HEK293 (cell line): Measurements from ENCODE around the gene GON7.

Source experiments
- CTCF ChIA-PET: fragments of 350-600 bp; formaldehyde crosslinking; extraction: SDS; loops from one replicate; lab custom pipeline; 2021; ENCODE audit warnings: antibody characterized with exemption; lab: Yijun Ruan, JAX
- POLR2A ChIA-PET: fragments of 300-600 bp; formaldehyde crosslinking; extraction: SDS; loops from one replicate; lab custom pipeline; 2020; ENCODE audit warnings: antibody characterized with exemption, inconsistent platforms; lab: Yijun Ruan, JAX
- H3K27ac ChIP-seq: fragments of 200-500 bp; sonication (Bioruptor generic); 2 replicates; pipeline ENCODE4 v1.5.1; 2014; ENCODE audit warnings: low read depth, low read length, control low read depth, inconsistent platforms; ENCODE audit errors: extremely low read depth
- H3K36me3 ChIP-seq, 2 experiments: fragments of 200-500 bp in 1 of 2; sonication (Bioruptor generic) in 1 of 2; 1 replicate in 1 of 2; 2 replicates in 1 of 2; pipeline ENCODE4 v1.5.1; 2014 to 2017; ENCODE audit warnings: inconsistent platforms in 2 of 2, low read length in 2 of 2; ENCODE audit not compliant: control insufficient read depth in 2 of 2, insufficient read depth in 1 of 2
- H3K4me1 ChIP-seq: fragments of 200-500 bp; sonication (Bioruptor generic); 2 replicates; pipeline ENCODE4 v1.5.1; 2014; ENCODE audit warnings: mild to moderate bottlenecking, low read length, inconsistent platforms; ENCODE audit not compliant: control insufficient read depth, insufficient read depth
- H3K4me3 ChIP-seq: 2 replicates; pipeline ENCODE4 v1.5.1; 2011; ENCODE audit warnings: low read depth, mild to moderate bottlenecking, control low read depth, low read length, moderate library complexity
- H3K9me3 ChIP-seq: fragments of 200-500 bp; sonication (Bioruptor generic); 2 replicates; pipeline ENCODE4 v1.5.1; 2014; ENCODE audit warnings: low read depth, low read length, inconsistent platforms; ENCODE audit not compliant: control insufficient read depth, insufficient read depth
- KLF7 ChIP-seq: fragments of 450-650 bp; formaldehyde crosslinking; IDR thresholded peaks from 2 replicates; pipeline ENCODE4 v1.5.1; 2016; ENCODE audit warnings: missing biosample characterization, missing genetic modification characterization, borderline replicate concordance
- MYNN ChIP-seq: fragments of 450-650 bp; formaldehyde crosslinking; IDR thresholded peaks from 2 replicates; pipeline ENCODE4 v1.5.1; 2016; ENCODE audit warnings: missing biosample characterization, missing genetic modification characterization, borderline replicate concordance
- TCF7L2 ChIP-seq: IDR thresholded peaks from 2 replicates; pipeline ENCODE4 v1.6.1; 2011; ENCODE audit warnings: low read depth, mild to moderate bottlenecking, inconsistent platforms, low read length, moderate library complexity, borderline replicate concordance
- ZNF112 ChIP-seq: fragments of 450-650 bp; formaldehyde crosslinking; IDR thresholded peaks from 2 replicates; pipeline ENCODE4 v1.5.0; 2017; ENCODE audit warnings: missing biosample characterization, missing genetic modification characterization
- ZNF121 ChIP-seq: fragments of 450-650 bp; formaldehyde crosslinking; IDR thresholded peaks from 2 replicates; pipeline ENCODE4 v1.5.1; 2016; ENCODE audit warnings: missing biosample characterization, missing genetic modification characterization
- ZNF146 ChIP-seq: fragments of 450-650 bp; formaldehyde crosslinking; IDR thresholded peaks from 2 replicates; pipeline ENCODE4 v1.5.1; 2016; ENCODE audit warnings: missing biosample characterization, missing genetic modification characterization
- ZNF184 ChIP-seq: fragments of 450-650 bp; IDR thresholded peaks from 2 replicates; pipeline ENCODE4 v1.5.1; 2018; ENCODE audit warnings: missing biosample characterization, mild to moderate bottlenecking, missing genetic modification characterization
- ZNF214 ChIP-seq: fragments of 450-650 bp; formaldehyde crosslinking; IDR thresholded peaks from 2 replicates; pipeline ENCODE4 v1.5.1; 2017; ENCODE audit warnings: missing biosample characterization, mild to moderate bottlenecking, missing genetic modification characterization, borderline replicate concordance
- ZNF350 ChIP-seq: fragments of 450-650 bp; formaldehyde crosslinking; IDR thresholded peaks from 2 replicates; pipeline ENCODE4 v1.5.0; 2017; ENCODE audit warnings: missing biosample characterization, mild to moderate bottlenecking, missing genetic modification characterization
- ZNF394 ChIP-seq: fragments of 450-650 bp; formaldehyde crosslinking; IDR thresholded peaks from 2 replicates; pipeline ENCODE4 v1.5.1; 2016; ENCODE audit warnings: missing biosample characterization, missing genetic modification characterization, mild to moderate bottlenecking, moderate library complexity, borderline replicate concordance
- ZNF701 ChIP-seq: fragments of 450-650 bp; formaldehyde crosslinking; IDR thresholded peaks from 2 replicates; pipeline ENCODE4 v1.5.1; 2016; ENCODE audit warnings: missing biosample characterization, missing genetic modification characterization
- ZNF768 ChIP-seq: fragments of 450-650 bp; formaldehyde crosslinking; IDR thresholded peaks from 2 replicates; pipeline ENCODE4 v1.5.1; 2018; ENCODE audit warnings: missing biosample characterization, mild to moderate bottlenecking, missing genetic modification characterization
- TF ChIP-seq, protein P1 (sequence below): fragments of 450-650 bp; formaldehyde crosslinking; IDR thresholded peaks from 2 replicates; pipeline ENCODE4 v1.5.1; 2016; ENCODE audit warnings: missing biosample characterization, missing genetic modification characterization
- TF ChIP-seq, protein P2 (sequence below): fragments of 450-650 bp; formaldehyde crosslinking; IDR thresholded peaks from 2 replicates; pipeline ENCODE4 v1.5.1; 2016; ENCODE audit warnings: missing biosample characterization, missing genetic modification characterization
- TF ChIP-seq, protein P3 (sequence below): fragments of 450-650 bp; formaldehyde crosslinking; IDR thresholded peaks from 2 replicates; pipeline ENCODE4 v1.5.1; 2017; ENCODE audit warnings: missing biosample characterization, missing genetic modification characterization
- TF ChIP-seq, protein P4 (sequence below): fragments of 450-650 bp; formaldehyde crosslinking; IDR thresholded peaks from 2 replicates; pipeline ENCODE4 v1.5.1; 2016; ENCODE audit warnings: missing biosample characterization, missing genetic modification characterization
- TF ChIP-seq, protein P5 (sequence below): fragments of 450-650 bp; formaldehyde crosslinking; IDR thresholded peaks from 2 replicates; pipeline ENCODE4 v1.5.1; 2017; ENCODE audit warnings: missing biosample characterization, missing genetic modification characterization

GON7 gene

DNA sequence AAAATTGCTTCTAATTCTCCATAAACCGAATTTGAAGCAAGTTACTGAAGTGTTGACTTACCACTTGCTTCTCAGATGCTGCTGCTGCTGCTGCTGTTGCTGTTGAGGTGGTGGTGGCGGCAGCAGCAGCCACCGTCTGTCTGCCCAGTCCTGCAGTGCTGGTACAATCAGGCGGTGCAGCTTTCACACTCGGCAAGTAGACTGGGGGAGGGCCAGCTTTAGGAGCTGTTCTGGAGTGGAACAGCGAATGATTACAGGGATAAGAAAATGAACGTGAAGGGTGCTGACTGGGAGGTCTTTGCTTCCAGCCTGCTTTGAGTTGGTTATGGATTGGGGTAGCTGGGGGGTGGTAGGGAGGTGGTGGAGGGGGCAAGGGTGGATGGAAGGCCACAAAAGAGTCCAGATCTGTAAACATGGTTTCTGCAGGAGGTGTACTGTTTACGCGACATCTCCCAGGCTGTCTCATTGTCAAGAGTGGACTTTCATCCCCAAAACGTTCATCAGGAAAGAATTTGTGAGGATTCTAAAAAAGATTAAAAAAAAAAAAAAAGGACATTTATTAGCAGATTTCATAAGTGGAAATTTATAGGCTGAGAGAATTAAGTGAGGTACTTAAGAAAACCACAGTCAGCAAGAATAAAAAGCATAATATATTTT, 39.0 kb upstream of the GON7 start (continued):
- TF ChIP-seq ZNF146 (tag by site-specific recombination), result no peak

DNA sequence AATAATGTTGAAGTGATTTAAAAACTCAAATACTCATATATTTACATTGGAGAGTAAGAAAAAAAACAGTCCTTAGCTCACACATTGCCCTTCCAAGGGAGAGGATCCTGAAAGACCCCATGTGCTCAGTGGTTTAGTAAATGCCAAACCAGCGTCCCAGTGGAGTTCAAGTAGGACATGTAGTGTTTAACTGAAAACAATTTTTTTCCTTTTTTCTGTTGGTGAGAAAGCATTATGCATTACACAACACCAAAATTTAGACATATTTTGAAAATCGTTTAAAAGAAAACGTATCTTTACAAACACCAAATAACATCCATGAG, 33.8 kb upstream of the GON7 start:
- TF ChIP-seq ZNF214 (tag by site-specific recombination) (no peak), ZNF121 (tag by site-specific recombination) (no peak), ZNF112 (tag by site-specific recombination) (no peak), ZNF701 (tag by site-specific recombination) (no peak), TCF7L2 (no peak), ZNF394 (tag by site-specific recombination) (no peak), ZNF768 (tag by site-specific recombination) (no peak)
- TF ChIP-seq, protein P1, sequence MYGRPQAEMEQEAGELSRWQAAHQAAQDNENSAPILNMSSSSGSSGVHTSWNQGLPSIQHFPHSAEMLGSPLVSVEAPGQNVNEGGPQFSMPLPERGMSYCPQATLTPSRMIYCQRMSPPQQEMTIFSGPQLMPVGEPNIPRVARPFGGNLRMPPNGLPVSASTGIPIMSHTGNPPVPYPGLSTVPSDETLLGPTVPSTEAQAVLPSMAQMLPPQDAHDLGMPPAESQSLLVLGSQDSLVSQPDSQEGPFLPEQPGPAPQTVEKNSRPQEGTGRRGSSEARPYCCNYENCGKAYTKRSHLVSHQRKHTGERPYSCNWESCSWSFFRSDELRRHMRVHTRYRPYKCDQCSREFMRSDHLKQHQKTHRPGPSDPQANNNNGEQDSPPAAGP (tag by site-specific recombination), result no peak
- TF ChIP-seq, protein P2, sequence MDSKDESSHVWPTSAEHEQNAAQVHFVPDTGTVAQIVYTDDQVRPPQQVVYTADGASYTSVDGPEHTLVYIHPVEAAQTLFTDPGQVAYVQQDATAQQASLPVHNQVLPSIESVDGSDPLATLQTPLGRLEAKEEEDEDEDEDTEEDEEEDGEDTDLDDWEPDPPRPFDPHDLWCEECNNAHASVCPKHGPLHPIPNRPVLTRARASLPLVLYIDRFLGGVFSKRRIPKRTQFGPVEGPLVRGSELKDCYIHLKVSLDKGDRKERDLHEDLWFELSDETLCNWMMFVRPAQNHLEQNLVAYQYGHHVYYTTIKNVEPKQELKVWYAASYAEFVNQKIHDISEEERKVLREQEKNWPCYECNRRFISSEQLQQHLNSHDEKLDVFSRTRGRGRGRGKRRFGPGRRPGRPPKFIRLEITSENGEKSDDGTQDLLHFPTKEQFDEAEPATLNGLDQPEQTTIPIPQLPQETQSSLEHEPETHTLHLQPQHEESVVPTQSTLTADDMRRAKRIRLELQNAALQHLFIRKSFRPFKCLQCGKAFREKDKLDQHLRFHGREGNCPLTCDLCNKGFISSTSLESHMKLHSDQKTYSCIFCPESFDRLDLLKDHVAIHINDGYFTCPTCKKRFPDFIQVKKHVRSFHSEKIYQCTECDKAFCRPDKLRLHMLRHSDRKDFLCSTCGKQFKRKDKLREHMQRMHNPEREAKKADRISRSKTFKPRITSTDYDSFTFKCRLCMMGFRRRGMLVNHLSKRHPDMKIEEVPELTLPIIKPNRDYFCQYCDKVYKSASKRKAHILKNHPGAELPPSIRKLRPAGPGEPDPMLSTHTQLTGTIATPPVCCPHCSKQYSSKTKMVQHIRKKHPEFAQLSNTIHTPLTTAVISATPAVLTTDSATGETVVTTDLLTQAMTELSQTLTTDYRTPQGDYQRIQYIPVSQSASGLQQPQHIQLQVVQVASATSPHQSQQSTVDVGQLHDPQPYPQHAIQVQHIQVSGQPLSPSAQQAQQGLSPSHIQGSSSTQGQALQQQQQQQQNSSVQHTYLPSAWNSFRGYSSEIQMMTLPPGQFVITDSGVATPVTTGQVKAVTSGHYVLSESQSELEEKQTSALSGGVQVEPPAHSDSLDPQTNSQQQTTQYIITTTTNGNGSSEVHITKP (tag by site-specific recombination), result no peak
- TF ChIP-seq, all 188 proteins: peak for 0
- H3K4me1 ChIP-seq, result no peaks in the 10 kb centered on the region; the same call in 1 of the 2 replicates
- H3K4me3 ChIP-seq, result no peak overlapping the region
- no peaks in the 10 kb centered on the region for H3K9me3 ChIP-seq
- H3K36me3 ChIP-seq, result peaks cover 10 to 33% of the 10 kb centered on the region in 2 experiments
- POLR2A ChIA-PET, result no interaction called here
- H3K27ac ChIP-seq, result no peak overlapping the region
- CTCF ChIA-PET, result interaction anchor here (0.6 to 0.7 kb wide), 2 partner anchors 24 to 289 kb away, joined by 3 to 4 read pairs; no protein-coding TSS in a partner anchor

DNA sequence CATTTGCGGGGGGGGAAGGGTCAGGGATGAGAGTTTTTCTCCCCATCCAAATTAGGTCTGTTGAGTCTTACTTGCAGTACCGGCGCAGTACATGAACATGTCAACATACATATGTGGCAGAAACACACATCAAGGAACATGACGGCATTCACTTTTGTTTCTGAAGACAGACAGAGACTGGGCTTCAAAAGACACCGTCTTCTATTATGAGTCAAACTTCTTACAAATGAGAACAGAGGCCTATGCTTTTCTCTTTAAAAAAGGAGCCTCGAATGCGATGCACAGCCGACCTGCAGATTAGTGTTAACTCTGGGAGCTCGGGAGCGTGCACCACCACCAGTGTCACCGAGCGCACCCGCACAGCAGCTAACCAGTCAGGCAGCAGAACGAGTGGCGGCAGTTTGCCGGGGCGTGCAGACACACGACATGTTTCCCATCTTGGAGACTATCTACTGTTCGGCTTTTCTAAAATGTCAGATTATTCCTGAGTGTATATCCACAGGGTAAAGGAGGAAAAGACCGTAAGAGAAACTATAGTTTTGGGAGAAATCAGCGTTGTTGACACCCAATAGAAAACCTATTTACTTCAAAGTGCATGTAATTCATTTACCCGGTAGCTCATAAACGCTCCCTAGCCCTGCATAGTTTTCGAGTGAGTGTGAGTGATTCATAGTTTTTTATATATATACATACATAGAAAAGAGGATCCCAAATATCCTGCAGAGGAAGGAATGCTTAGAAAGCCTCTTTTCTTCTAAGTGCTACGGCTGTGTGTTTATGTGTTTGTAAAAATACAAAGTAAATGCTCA, 33.2 kb upstream of the GON7 start:
- H3K4me3 ChIP-seq, result no peak overlapping the region
- CTCF ChIA-PET, result interaction anchor here (0.6 to 0.7 kb wide), 2 partner anchors 24 to 288 kb away, joined by 3 to 4 read pairs; no protein-coding TSS in a partner anchor
- POLR2A ChIA-PET, result interaction anchor here (0.7 kb wide), 1 partner anchor 78 kb away, joined by 3 read pairs; no protein-coding TSS in a partner anchor
- peaks cover 10 to 27% of the 10 kb centered on the region in 2 experiments for H3K36me3 ChIP-seq
- no peaks in the 10 kb centered on the region for H3K4me1 ChIP-seq
- TF ChIP-seq, protein P3, sequence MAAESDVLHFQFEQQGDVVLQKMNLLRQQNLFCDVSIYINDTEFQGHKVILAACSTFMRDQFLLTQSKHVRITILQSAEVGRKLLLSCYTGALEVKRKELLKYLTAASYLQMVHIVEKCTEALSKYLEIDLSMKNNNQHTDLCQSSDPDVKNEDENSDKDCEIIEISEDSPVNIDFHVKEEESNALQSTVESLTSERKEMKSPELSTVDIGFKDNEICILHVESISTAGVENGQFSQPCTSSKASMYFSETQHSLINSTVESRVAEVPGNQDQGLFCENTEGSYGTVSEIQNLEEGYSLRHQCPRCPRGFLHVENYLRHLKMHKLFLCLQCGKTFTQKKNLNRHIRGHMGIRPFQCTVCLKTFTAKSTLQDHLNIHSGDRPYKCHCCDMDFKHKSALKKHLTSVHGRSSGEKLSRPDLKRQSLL, result no peak
- TF ChIP-seq, protein P4, sequence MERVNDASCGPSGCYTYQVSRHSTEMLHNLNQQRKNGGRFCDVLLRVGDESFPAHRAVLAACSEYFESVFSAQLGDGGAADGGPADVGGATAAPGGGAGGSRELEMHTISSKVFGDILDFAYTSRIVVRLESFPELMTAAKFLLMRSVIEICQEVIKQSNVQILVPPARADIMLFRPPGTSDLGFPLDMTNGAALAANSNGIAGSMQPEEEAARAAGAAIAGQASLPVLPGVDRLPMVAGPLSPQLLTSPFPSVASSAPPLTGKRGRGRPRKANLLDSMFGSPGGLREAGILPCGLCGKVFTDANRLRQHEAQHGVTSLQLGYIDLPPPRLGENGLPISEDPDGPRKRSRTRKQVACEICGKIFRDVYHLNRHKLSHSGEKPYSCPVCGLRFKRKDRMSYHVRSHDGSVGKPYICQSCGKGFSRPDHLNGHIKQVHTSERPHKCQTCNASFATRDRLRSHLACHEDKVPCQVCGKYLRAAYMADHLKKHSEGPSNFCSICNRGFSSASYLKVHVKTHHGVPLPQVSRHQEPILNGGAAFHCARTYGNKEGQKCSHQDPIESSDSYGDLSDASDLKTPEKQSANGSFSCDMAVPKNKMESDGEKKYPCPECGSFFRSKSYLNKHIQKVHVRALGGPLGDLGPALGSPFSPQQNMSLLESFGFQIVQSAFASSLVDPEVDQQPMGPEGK (tag by site-specific recombination), result no peak
- TF ChIP-seq, protein P5, sequence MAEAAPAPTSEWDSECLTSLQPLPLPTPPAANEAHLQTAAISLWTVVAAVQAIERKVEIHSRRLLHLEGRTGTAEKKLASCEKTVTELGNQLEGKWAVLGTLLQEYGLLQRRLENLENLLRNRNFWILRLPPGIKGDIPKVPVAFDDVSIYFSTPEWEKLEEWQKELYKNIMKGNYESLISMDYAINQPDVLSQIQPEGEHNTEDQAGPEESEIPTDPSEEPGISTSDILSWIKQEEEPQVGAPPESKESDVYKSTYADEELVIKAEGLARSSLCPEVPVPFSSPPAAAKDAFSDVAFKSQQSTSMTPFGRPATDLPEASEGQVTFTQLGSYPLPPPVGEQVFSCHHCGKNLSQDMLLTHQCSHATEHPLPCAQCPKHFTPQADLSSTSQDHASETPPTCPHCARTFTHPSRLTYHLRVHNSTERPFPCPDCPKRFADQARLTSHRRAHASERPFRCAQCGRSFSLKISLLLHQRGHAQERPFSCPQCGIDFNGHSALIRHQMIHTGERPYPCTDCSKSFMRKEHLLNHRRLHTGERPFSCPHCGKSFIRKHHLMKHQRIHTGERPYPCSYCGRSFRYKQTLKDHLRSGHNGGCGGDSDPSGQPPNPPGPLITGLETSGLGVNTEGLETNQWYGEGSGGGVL (tag by site-specific recombination), result no peak
- no peak for TF ChIP-seq ZNF350 (tag by site-specific recombination)
- no peak for TF ChIP-seq MYNN
- TF ChIP-seq KLF7 (tag by site-specific recombination), result no peak
- TF ChIP-seq ZNF184 (tag by site-specific recombination), result no peak
- H3K9me3 ChIP-seq, result no peaks in the 10 kb centered on the region
- no peak overlapping the region for H3K27ac ChIP-seq
